Neuronal stem cell (in vitro differentiated cells): ENCODE results near the gene TGM6.

ENCODE experiments used
- DNase-seq: peaks from one replicate; pipeline ENCODE4 v3.0.0-alpha.2; 2013; ENCODE audit warnings: low spot score
- H2AFZ ChIP-seq: one replicate; pipeline ENCODE4 v1.6.1; 2013; ENCODE audit warnings: mild to moderate bottlenecking, low read length, inconsistent platforms
- H2AK5ac ChIP-seq: 2 replicates; pipeline ENCODE4 v1.6.1; 2013; ENCODE audit warnings: low read depth, mild to moderate bottlenecking, inconsistent platforms, low read length, moderate library complexity, mixed read lengths
- H2BK120ac ChIP-seq: 2 replicates; pipeline ENCODE4 v1.6.1; 2013; ENCODE audit warnings: low read depth, mild to moderate bottlenecking, inconsistent platforms, low read length, moderate library complexity, mixed read lengths
- H2BK12ac ChIP-seq: one replicate; pipeline ENCODE4 v1.6.1; 2013; ENCODE audit warnings: low read length, inconsistent platforms
- H2BK15ac ChIP-seq: 2 replicates; pipeline ENCODE4 v1.6.1; 2013; ENCODE audit warnings: mild to moderate bottlenecking, low read length, inconsistent platforms, mixed read lengths
- H2BK5ac ChIP-seq: one replicate; pipeline ENCODE4 v1.6.1; 2013; ENCODE audit warnings: inconsistent platforms, mild to moderate bottlenecking, low read length, moderate library complexity
- H3K14ac ChIP-seq: one replicate; pipeline ENCODE4 v1.6.1; 2013; ENCODE audit warnings: low read length, inconsistent platforms
- H3K18ac ChIP-seq: 2 replicates; pipeline ENCODE4 v1.6.1; 2013; ENCODE audit warnings: low read length, inconsistent platforms
- H3K23ac ChIP-seq: 2 replicates; pipeline ENCODE4 v1.6.1; 2013; ENCODE audit warnings: low read depth, mild to moderate bottlenecking, mixed read lengths, low read length, inconsistent platforms; ENCODE audit not compliant: poor library complexity
- H3K27ac ChIP-seq: replicated peaks from 3 replicates; pipeline ENCODE4 v1.5.1; 2013; ENCODE audit warnings: low read length, inconsistent platforms
- H3K27me3 ChIP-seq, 3 experiments: 2 replicates each; pipeline ENCODE4 v1.6.1; 2013; ENCODE audit warnings: low read length in 3 of 3, mild to moderate bottlenecking in 2 of 3, inconsistent platforms in 1 of 3, low read depth in 1 of 3, mixed read lengths in 1 of 3, moderate library complexity in 1 of 3; ENCODE audit not compliant: control insufficient read depth in 3 of 3, insufficient read depth in 3 of 3
- H3K36me3 ChIP-seq, 2 donors: replicated peaks in 1 of 2; 2 replicates each; pipeline ENCODE4 v1.6.1; 2013; ENCODE audit warnings: low read length in 2 of 2; ENCODE audit not compliant: control insufficient read depth in 2 of 2, insufficient read depth in 2 of 2
- H3K4ac ChIP-seq: 2 replicates; pipeline ENCODE4 v1.6.1; 2013; ENCODE audit warnings: inconsistent platforms, mild to moderate bottlenecking, low read length, moderate library complexity
- H3K4me1 ChIP-seq, 2 donors: 1 replicate in 1 of 2; 2 replicates in 1 of 2; pipeline ENCODE4 v1.6.1; 2013; ENCODE audit warnings: low read length in 2 of 2, low read depth in 1 of 2; ENCODE audit not compliant: control insufficient read depth in 2 of 2, insufficient read depth in 1 of 2
- H3K4me2 ChIP-seq: one replicate; pipeline ENCODE4 v1.6.1; 2013; ENCODE audit warnings: mild to moderate bottlenecking, low read length, inconsistent platforms; ENCODE audit not compliant: insufficient read depth, poor library complexity, severe bottlenecking
- H3K4me3 ChIP-seq, 2 donors: 2 replicates each; pipeline ENCODE4 v1.5.1; 2013; ENCODE audit warnings: low read length in 2 of 2, mild to moderate bottlenecking in 2 of 2, inconsistent platforms in 1 of 2, moderate library complexity in 1 of 2
- H3K79me1 ChIP-seq: one replicate; pipeline ENCODE4 v1.6.1; 2013; ENCODE audit warnings: low read depth, mild to moderate bottlenecking, inconsistent platforms, low read length, moderate library complexity
- H3K9ac ChIP-seq: one replicate; pipeline ENCODE4 v1.6.1; 2013; ENCODE audit warnings: mild to moderate bottlenecking, low read depth, low read length, inconsistent platforms; ENCODE audit not compliant: poor library complexity
- H3K9me3 ChIP-seq, 2 donors: replicated peaks in 1 of 2; 2 replicates each; pipeline versions ENCODE3 to v1.6.1; 2013; ENCODE audit warnings: low read length in 2 of 2, mild to moderate bottlenecking in 2 of 2, inconsistent platforms in 1 of 2, low read depth in 1 of 2, mixed read lengths in 1 of 2, moderate library complexity in 1 of 2; ENCODE audit not compliant: control insufficient read depth in 2 of 2, insufficient read depth in 1 of 2
- H4K8ac ChIP-seq: one replicate; pipeline ENCODE4 v1.6.1; 2013; ENCODE audit warnings: low read depth, mild to moderate bottlenecking, inconsistent platforms, low read length, moderate library complexity
- H4K91ac ChIP-seq: one replicate; pipeline ENCODE4 v1.6.1; 2013; ENCODE audit warnings: low read length, low read depth, mild to moderate bottlenecking, inconsistent platforms; ENCODE audit not compliant: poor library complexity
- WGBS, 2 donors: extraction: QIAGEN DNeasy Blood & Tissue Kit; methylation state at CpG; one replicate each; pipeline ENCODE4 v1.1.7; 2013; ENCODE audit warnings: missing lambda C conversion rate in 2 of 2, mixed read lengths in 1 of 2; ENCODE audit not compliant: insufficient read length in 2 of 2, insufficient replicate concordance in 1 of 2; ENCODE audit errors: extremely low coverage in 2 of 2; 5-methylcytosine and 5-hydroxymethylcytosine counted together

The TGM6 gene

DNA sequence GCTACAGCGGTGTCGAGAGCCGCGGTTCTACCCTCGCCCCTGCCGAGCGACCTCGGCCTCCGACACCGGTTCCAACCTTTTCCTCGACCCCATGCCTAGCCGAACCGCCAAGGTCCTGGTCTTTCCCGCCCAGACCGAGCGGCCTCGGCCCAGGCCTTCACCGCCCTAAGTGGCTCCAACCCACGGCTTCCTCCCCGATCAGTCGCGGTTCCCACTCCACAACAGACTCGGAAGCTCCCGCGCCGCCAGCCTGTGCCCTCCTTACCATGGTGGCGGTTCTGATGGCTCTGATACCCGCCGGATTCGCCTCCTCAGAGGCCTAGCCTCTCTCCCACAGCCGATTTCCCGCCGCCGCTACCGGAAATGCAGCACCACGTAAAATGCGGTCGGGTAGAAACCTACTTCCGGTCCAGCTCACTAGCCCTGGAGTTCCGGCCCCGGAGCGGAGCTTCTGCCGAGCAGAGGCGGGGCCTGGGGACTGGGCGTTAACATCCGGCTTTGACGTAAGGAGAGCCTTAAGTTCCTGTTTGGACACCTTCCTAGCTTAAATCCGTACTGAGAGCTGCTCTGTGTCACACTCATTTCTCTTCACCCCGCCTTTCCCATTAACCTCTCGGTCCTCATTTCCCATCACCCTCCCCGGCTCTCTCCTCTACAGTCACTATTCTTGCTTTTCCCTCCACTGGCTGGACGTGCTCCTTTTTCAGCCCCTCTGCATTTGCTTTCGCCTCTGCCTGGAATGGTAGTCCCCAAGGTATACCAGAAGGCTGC, 89.9 kb downstream of the TGM6 start, which contains the start of gene SNRPB:
Gene SNRPB, minus strand, starts transcription at position 367 of the 771 bp plus-strand sequence. Its CDS starts 99 bp downstream, at position 268.
- Histone ChIP-seq H3K4me1 (peaks cover 6% of the 10 kb centered on the region in 2 donors), H3K23ac (peak within 1 kb of the TSS; percentile 57), H2BK15ac (no peak within 1 kb of the TSS), H2BK5ac (peak within 1 kb of the TSS; percentile 69), H3K9ac (peak within 1 kb of the TSS; percentile 77), H2AFZ (peak within 1 kb of the TSS; percentile 79), H3K9me3 (no peaks in the 10 kb centered on the region), H4K91ac (no peak within 1 kb of the TSS), H2AK5ac (peak within 1 kb of the TSS; percentile 9), H3K36me3 (peaks cover 19 to 40% of the 10 kb centered on the region in 2 donors), H3K4me3 (peak within 1 kb of the TSS; percentile 66 to 90), H3K4ac (no peak within 1 kb of the TSS), H3K27me3 (no peaks in the 10 kb centered on the region), H2BK12ac (no peak within 1 kb of the TSS), H3K14ac (peak within 1 kb of the TSS; percentile 5), H2BK120ac (no peak within 1 kb of the TSS), H3K79me1 (no peaks in the 10 kb centered on the region), H3K27ac (peak within 1 kb of the TSS; percentile 93), H3K4me2 (peak within 1 kb of the TSS; percentile 77), H3K18ac (peak within 1 kb of the TSS; percentile 96), H4K8ac (no peak within 1 kb of the TSS)
- WGBS, 2 donors = no CpG with 5 or more reads among the region's 53 CpGs
- peak; percentile 94 for DNase-seq

GRCh38 chr20:2473516-2473915, 92.8 kb downstream of the TGM6 start:
- no peak overlapping the region for H3K4me2 ChIP-seq
- H2BK5ac ChIP-seq = no peak overlapping the region
- H3K18ac ChIP-seq = no peak overlapping the region
- no peak overlapping the region for H3K9ac ChIP-seq
- no peak overlapping the region for H2BK120ac ChIP-seq
- no peak overlapping the region for H2AK5ac ChIP-seq
- H3K23ac ChIP-seq = no peak overlapping the region
- H3K27me3 ChIP-seq = no peaks in the 10 kb centered on the region
- no peak overlapping the region for H4K91ac ChIP-seq
- no peak overlapping the region for H2BK15ac ChIP-seq
- no peak for DNase-seq
- H3K4ac ChIP-seq = no peak overlapping the region
- H3K9me3 ChIP-seq = no peaks in the 10 kb centered on the region
- H3K4me3 ChIP-seq = no peak overlapping the region
- no peak overlapping the region for H2AFZ ChIP-seq
- no peaks in the 10 kb centered on the region for H3K79me1 ChIP-seq
- H3K27ac ChIP-seq = no peak overlapping the region
- no CpG with 5 or more reads among the region's 4 CpGs for WGBS, 2 donors
- H3K36me3 ChIP-seq = peaks cover 0 to 11% of the 10 kb centered on the region in 2 donors
- H3K14ac ChIP-seq = no peak overlapping the region
- H3K4me1 ChIP-seq = peaks cover 6% of the 10 kb centered on the region in 2 donors
- no peak overlapping the region for H4K8ac ChIP-seq
- H2BK12ac ChIP-seq = no peak overlapping the region

- no peak overlapping the region for H2BK5ac ChIP-seq
- no peak overlapping the region for H2BK12ac ChIP-seq
- H3K4ac ChIP-seq = no peak overlapping the region
- no peaks in the 10 kb centered on the region for H3K27me3 ChIP-seq
- no peak overlapping the region for H4K8ac ChIP-seq
- H3K27ac ChIP-seq = no peak overlapping the region
- H3K79me1 ChIP-seq = no peaks in the 10 kb centered on the region
- H2AK5ac ChIP-seq = no peak overlapping the region
- no CpG with 5 or more reads among the region's 9 CpGs for WGBS, 2 donors
- peaks cover 0 to 6% of the 10 kb centered on the region in 2 donors for H3K36me3 ChIP-seq
- H4K91ac ChIP-seq = no peak overlapping the region
- H3K23ac ChIP-seq = no peak overlapping the region
- no peak overlapping the region for H2BK120ac ChIP-seq
- no peaks in the 10 kb centered on the region for H3K9me3 ChIP-seq
- no peak for DNase-seq
- H2AFZ ChIP-seq = no peak overlapping the region
- H2BK15ac ChIP-seq = no peak overlapping the region
- H3K4me2 ChIP-seq = no peak overlapping the region
- H3K4me1 ChIP-seq = no peaks in the 10 kb centered on the region
- no peak overlapping the region for H3K14ac ChIP-seq
- no peak overlapping the region for H3K9ac ChIP-seq
- H3K4me3 ChIP-seq = no peak overlapping the region
- H3K18ac ChIP-seq = no peak overlapping the region
Measured at GRCh38 chr20:2475850-2476741, 95.4 kb downstream of the TGM6 start.
